A549 (cell line): ENCODE data around the gene RAB1B. TPM values are rescaled to one million over a fixed set of nuclear protein-coding genes. Genes with fewer than 3 reads are reported as not detected.

Experiments used
- ATAC-seq, 2 experiments: fragments of 200-7000 bp in 1 of 2; fragments of >200 bp in 1 of 2; cut with Nextera tagmentation in 1 of 2; cut with Tn5 transposase in 1 of 2; 3 replicates each; pipeline versions ENCODE4 v1.8.0 to v1.9.1; 2018 to 2020; ENCODE audit warnings: mild to moderate bottlenecking in 1 of 2, moderate library complexity in 1 of 2
- CTCF ChIA-PET: fragments of 300-600 bp; sonication (Branson Sonifier 250); formaldehyde crosslinking; extraction: SDS; loops from one replicate; lab custom pipeline; 2021; ENCODE audit warnings: antibody characterized with exemption, inconsistent platforms; lab: Yijun Ruan, JAX
- POLR2A ChIA-PET: fragments of 350-600 bp; formaldehyde crosslinking; extraction: SDS; loops from one replicate; lab custom pipeline; 2021; ENCODE audit warnings: antibody characterized with exemption, inconsistent platforms; lab: Yijun Ruan, JAX
- DNase-seq, 2 experiments: peaks; one replicate each; pipeline versions ENCODE4 v3.0.0 to v3.0.0-alpha.2; 2011 to 2016; ENCODE audit warnings: low read depth in 1 of 2, low spot score in 1 of 2
- FAIRE-seq: peaks from 2 replicates; lab custom pipeline; 2011; peaks lifted over from hg19 to GRCh38; lab: Jason Lieb, UNC
- H3K27ac ChIP-seq, 2 experiments: fragments of >200 bp; sonication (Bioruptor Twin); formaldehyde crosslinking; 3 replicates each; pipeline ENCODE4 v1.5.1; 2016 to 2017
- H3K4me1 ChIP-seq: fragments of >200 bp; sonication (Bioruptor Twin); formaldehyde crosslinking; 3 replicates; pipeline ENCODE4 v1.6.1; 2016
- H3K4me2 ChIP-seq: fragments of >200 bp; sonication (Bioruptor Twin); formaldehyde crosslinking; 3 replicates; pipeline ENCODE4 v1.6.1; 2016
- H3K4me3 ChIP-seq: fragments of >200 bp; sonication (Bioruptor Twin); formaldehyde crosslinking; 3 replicates; pipeline ENCODE4 v1.5.1; 2016
- H3K9me3 ChIP-seq: fragments of >200 bp; sonication (Bioruptor Twin); formaldehyde crosslinking; 3 replicates; pipeline ENCODE4 v1.6.1; 2016
- CEBPB ChIP-seq, 2 experiments: fragments of >200 bp in 1 of 2; sonication (Bioruptor Twin) in 1 of 2; formaldehyde crosslinking in 1 of 2; IDR thresholded peaks; 2 replicates each; pipeline ENCODE4 v1.6.1; 2012 to 2016
- EP300 ChIP-seq, 2 experiments: fragments of >200 bp; sonication (Bioruptor Twin); formaldehyde crosslinking; IDR thresholded peaks; 2 replicates in 1 of 2; 3 replicates in 1 of 2; pipeline ENCODE4 v1.6.1; 2016 to 2017
- FOSB ChIP-seq: fragments of 250-450 bp; sonication (Bioruptor Pico); IDR thresholded peaks from 2 replicates; pipeline ENCODE4 v1.5.0; 2020; ENCODE audit warnings: mild to moderate bottlenecking, moderate library complexity
- GATA3 ChIP-seq: IDR thresholded peaks from 2 replicates; pipeline ENCODE4 v1.6.1; 2012; ENCODE audit warnings: borderline replicate concordance
- HEYL ChIP-seq: fragments of 250-450 bp; sonication (Bioruptor Pico); IDR thresholded peaks from 2 replicates; pipeline ENCODE4 v1.8.0; 2021; ENCODE audit warnings: mild to moderate bottlenecking, moderate library complexity
- JUN ChIP-seq, 2 experiments: fragments of >200 bp; sonication (Bioruptor Twin); formaldehyde crosslinking; IDR thresholded peaks; 2 replicates in 1 of 2; 3 replicates in 1 of 2; pipeline ENCODE4 v1.6.1; 2016 to 2017
- MYC ChIP-seq: IDR thresholded peaks from 2 replicates; pipeline ENCODE4 v1.6.1; 2012; ENCODE audit warnings: mild to moderate bottlenecking, inconsistent platforms, low read length, improper control_type of control experiment, borderline replicate concordance
- NR3C1 ChIP-seq: fragments of >200 bp; sonication (Bioruptor Twin); formaldehyde crosslinking; IDR thresholded peaks from 3 replicates; pipeline ENCODE4 v1.6.1; 2017
- PHF8 ChIP-seq: fragments of 200-600 bp; sonication (generic); IDR thresholded peaks from 2 replicates; pipeline ENCODE4 v1.6.1; 2016; ENCODE audit warnings: low read depth, mild to moderate bottlenecking, antibody characterized with exemption, moderate library complexity, borderline replicate concordance
- POLR2A ChIP-seq: IDR thresholded peaks from 2 replicates; pipeline ENCODE4 v1.6.1; 2012; ENCODE audit warnings: mild to moderate bottlenecking, low read length
- POLR2AphosphoS2 ChIP-seq: conservative IDR thresholded peaks from 2 replicates; pipeline ENCODE4 v1.6.1; 2012; ENCODE audit warnings: low read length, improper control_type of control experiment, inconsistent platforms
- RFX5 ChIP-seq: fragments of 450-650 bp; IDR thresholded peaks from 2 replicates; pipeline ENCODE4 v1.7.1; 2014; ENCODE audit warnings: antibody characterized with exemption, mild to moderate bottlenecking, moderate library complexity
- ZC3H11A ChIP-seq: fragments of 450-650 bp; IDR thresholded peaks from 2 replicates; pipeline ENCODE4 v1.6.1; 2014; ENCODE audit warnings: antibody characterized with exemption, mild to moderate bottlenecking
- ZNF302 ChIP-seq: fragments of 250-450 bp; sonication (Bioruptor Pico); IDR thresholded peaks from 2 replicates; pipeline ENCODE4 v1.9.0; 2021; ENCODE audit warnings: inconsistent platforms, mild to moderate bottlenecking, moderate library complexity
- WGBS: methylation state at CpG from one replicate; pipeline ENCODE4 v1.1.6; 2017; ENCODE audit errors: missing lambda C conversion rate; 5-methylcytosine and 5-hydroxymethylcytosine counted together
- polyA plus RNA-seq, 4 experiments: library from polyadenylated mRNA; depleted of rRNA in 3 of 4; stranded (reverse); fragments of >200 nt; fragmentation: RNase III in 1 of 4; extraction: RNeasy Plus Mini Kit Qiagen cat#74134 plus additional on column Dnase treatment in 1 of 4; gene quantifications; 2 replicates in 3 of 4; 3 replicates in 1 of 4; pipeline ENCODE4 v1.2.3, GENCODE V29; 2011 to 2017
- TF ChIP-seq, protein P1 (sequence below): IDR thresholded peaks from 2 replicates; pipeline ENCODE4 v1.6.1; 2012
- TF ChIP-seq, protein P2 (sequence below): fragments of 200-600 bp; sonication (generic); IDR thresholded peaks from 2 replicates; pipeline ENCODE4 v1.6.1; 2016; ENCODE audit warnings: antibody characterized with exemption, mild to moderate bottlenecking, moderate library complexity
- TF ChIP-seq, protein P3 (sequence below): IDR thresholded peaks from 2 replicates; pipeline ENCODE4 v1.6.1; 2012; ENCODE audit warnings: low read depth, borderline replicate concordance
- TF ChIP-seq, protein P4 (sequence below): IDR thresholded peaks from 2 replicates; pipeline ENCODE4 v1.6.1; 2012
- TF ChIP-seq, protein P5 (sequence below): fragments of 450-650 bp; IDR thresholded peaks from 2 replicates; pipeline ENCODE4 v1.6.1; 2014; ENCODE audit warnings: antibody characterized with exemption
- TF ChIP-seq, protein P6 (sequence below): fragments of >200 bp; sonication (Bioruptor Twin); formaldehyde crosslinking; IDR thresholded peaks from 3 replicates; pipeline ENCODE4 v1.6.1; 2016
- TF ChIP-seq, protein P7 (sequence below): fragments of >200 bp; sonication (Bioruptor Twin); formaldehyde crosslinking; IDR thresholded peaks from 2 replicates; pipeline ENCODE4 v1.6.1; 2016

The RAB1B gene
- polyA plus RNA-seq, 2 of the 4 experiments (the other 2 are of a cell fraction), result 87.8 to 147 TPM

DNA sequence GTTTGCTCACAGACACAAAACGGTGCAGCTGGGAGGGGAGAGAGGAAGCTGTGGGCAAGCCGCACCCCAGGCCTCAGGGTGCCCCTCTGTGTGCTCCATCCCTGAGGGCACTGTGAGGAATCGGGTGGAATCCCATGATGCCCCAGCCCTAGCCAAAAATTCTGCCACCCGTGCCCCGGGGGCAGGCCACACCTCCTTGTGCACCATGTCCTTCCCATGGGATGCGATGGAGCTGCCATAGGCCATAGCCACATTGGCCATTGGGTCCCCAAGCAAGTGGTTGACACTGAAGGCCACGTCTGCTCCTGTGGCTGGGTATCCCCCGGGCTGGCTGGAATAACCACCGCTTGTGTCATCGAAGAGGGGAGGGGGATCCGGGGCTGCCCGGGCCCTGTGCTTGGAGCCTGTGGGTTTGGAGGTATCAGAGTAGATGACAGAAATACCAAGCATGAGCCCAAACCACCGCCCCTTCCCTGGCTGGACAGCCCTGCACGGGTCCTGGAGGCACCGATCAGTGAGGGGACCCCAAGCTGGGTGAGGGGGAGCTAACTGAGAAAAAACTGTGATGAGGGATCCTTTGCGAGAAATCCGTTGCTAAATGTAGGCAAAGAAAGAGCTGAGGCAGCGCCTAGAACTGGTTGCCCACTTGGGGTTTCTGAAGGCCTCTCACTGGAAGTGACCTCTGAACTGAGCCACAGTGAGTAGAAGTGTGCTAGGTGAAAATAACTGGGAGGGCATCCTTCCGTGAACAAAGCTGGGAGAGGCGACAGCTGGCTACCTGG lies 19.6 kb downstream of the RAB1B start:
- peak overlapping the region; percentile 94 to 96 for H3K27ac ChIP-seq
- FAIRE-seq, result no peak
- WGBS, result 53% methylated on average over 16 of the region's 20 CpGs
- no peaks in the 10 kb centered on the region for H3K9me3 ChIP-seq
- TF ChIP-seq GATA3, result no peak
- TF ChIP-seq EP300 (IDR thresholded peaks at IDR 0.05), result no peak
- no peak for TF ChIP-seq RFX5
- TF ChIP-seq HEYL (CRISPR knock-in tag), result no peak
- TF ChIP-seq, protein P1, sequence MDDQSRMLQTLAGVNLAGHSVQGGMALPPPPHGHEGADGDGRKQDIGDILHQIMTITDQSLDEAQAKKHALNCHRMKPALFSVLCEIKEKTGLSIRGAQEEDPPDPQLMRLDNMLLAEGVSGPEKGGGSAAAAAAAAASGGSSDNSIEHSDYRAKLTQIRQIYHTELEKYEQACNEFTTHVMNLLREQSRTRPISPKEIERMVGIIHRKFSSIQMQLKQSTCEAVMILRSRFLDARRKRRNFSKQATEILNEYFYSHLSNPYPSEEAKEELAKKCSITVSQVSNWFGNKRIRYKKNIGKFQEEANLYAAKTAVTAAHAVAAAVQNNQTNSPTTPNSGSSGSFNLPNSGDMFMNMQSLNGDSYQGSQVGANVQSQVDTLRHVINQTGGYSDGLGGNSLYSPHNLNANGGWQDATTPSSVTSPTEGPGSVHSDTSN, result no peak
- TF ChIP-seq, protein P2, sequence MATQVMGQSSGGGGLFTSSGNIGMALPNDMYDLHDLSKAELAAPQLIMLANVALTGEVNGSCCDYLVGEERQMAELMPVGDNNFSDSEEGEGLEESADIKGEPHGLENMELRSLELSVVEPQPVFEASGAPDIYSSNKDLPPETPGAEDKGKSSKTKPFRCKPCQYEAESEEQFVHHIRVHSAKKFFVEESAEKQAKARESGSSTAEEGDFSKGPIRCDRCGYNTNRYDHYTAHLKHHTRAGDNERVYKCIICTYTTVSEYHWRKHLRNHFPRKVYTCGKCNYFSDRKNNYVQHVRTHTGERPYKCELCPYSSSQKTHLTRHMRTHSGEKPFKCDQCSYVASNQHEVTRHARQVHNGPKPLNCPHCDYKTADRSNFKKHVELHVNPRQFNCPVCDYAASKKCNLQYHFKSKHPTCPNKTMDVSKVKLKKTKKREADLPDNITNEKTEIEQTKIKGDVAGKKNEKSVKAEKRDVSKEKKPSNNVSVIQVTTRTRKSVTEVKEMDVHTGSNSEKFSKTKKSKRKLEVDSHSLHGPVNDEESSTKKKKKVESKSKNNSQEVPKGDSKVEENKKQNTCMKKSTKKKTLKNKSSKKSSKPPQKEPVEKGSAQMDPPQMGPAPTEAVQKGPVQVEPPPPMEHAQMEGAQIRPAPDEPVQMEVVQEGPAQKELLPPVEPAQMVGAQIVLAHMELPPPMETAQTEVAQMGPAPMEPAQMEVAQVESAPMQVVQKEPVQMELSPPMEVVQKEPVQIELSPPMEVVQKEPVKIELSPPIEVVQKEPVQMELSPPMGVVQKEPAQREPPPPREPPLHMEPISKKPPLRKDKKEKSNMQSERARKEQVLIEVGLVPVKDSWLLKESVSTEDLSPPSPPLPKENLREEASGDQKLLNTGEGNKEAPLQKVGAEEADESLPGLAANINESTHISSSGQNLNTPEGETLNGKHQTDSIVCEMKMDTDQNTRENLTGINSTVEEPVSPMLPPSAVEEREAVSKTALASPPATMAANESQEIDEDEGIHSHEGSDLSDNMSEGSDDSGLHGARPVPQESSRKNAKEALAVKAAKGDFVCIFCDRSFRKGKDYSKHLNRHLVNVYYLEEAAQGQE, result no peak
- TF ChIP-seq MYC, result no peak
- peak overlapping the region; percentile 86 for H3K4me3 ChIP-seq
- ChIA-PET CTCF (interaction anchor here (1.2 to 8.3 kb wide), 6 partner anchors 9 to 300 kb away, joined by 3 to 63 read pairs (median 4); partner anchors contain the start of gene RIN1), POLR2A (interaction anchor here (1.2 kb wide), 1 partner anchor 48 kb away, joined by 4 read pairs; the partner anchor contains the start of gene RIN1)
- H3K4me2 ChIP-seq, result peak overlapping the region; percentile 99
- H3K4me1 ChIP-seq, result peaks cover 20% of the 10 kb centered on the region
- DNase-seq, result no peak
- peak in 1 of 2 experiments; percentile 0; a peak in 2 of 6 replicates for ATAC-seq

DNA sequence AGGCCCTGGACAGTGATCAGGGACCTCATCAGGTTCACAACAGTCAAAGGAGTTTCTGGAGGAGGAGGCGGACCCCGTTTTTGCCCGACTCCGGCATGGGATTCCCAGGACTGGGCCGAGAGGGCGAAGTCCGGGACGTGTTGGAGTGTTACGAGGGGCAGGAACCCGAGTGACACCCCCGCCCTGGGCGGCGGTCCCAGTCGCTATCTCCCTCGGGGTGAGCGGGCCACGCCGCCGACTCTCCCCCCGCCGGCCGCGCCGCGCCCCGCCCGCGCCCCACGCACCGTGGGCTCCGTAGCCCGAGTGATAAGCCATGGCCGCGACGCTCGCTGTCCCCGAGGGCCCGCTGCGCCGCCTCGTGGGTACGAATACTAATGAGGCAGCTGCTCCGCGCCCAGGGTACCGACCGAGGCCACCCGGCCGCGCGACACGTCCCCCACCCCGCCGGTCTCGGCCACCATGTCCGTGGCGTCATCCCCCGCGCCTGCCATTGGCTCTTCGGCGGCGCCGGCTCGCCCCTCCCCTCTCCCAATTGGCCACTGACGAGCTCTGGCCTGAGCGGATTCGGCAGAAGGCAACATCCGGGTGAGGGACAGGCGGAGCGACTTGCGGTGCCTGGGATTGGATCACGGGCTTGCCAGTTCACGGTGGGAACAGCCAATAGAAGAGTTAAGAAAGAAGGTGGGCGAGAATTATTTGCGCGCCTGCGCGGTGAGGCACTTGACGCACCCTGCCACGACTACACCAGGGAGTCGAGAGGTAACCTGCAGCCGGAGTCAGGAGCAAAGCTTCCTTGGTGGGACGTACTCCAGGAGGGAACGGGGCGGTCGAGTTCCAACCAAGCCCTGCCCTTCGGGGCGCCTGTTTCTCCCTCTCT lies 20.5 kb downstream of the RAB1B start, which contains the start of gene YIF1A:
YIF1A (minus strand) TSS at position 473 of the 877 bp plus-strand sequence; CDS start at position 315, 158 bp downstream.
- FAIRE-seq (peak; percentile 99), ATAC-seq (peak; percentile 78 to 94), DNase-seq (peak; percentile 99 to 100)
- Histone ChIP-seq H3K4me1 (peaks cover 20% of the 10 kb centered on the region), H3K9me3 (no peaks in the 10 kb centered on the region), H3K27ac (peak within 1 kb of the TSS; percentile 94 to 96), H3K4me2 (peak within 1 kb of the TSS; percentile 99), H3K4me3 (peak within 1 kb of the TSS; percentile 86)
- TF ChIP-seq, protein P1, result peak; percentile 87
- no peak for TF ChIP-seq ZC3H11A
- TF ChIP-seq, protein P3, sequence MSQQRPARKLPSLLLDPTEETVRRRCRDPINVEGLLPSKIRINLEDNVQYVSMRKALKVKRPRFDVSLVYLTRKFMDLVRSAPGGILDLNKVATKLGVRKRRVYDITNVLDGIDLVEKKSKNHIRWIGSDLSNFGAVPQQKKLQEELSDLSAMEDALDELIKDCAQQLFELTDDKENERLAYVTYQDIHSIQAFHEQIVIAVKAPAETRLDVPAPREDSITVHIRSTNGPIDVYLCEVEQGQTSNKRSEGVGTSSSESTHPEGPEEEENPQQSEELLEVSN, result 0 out of 2 replicates have a peak, but pooled peaks have one; percentile 32
- TF ChIP-seq, protein P4, sequence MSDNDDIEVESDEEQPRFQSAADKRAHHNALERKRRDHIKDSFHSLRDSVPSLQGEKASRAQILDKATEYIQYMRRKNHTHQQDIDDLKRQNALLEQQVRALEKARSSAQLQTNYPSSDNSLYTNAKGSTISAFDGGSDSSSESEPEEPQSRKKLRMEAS, result peak; percentile 77
- TF ChIP-seq CEBPB (IDR thresholded peaks at IDR 0.05), result no peak
- TF ChIP-seq FOSB (CRISPR knock-in tag), result no peak
- no peak for TF ChIP-seq ZNF302 (CRISPR knock-in tag)
- TF ChIP-seq, protein P5, sequence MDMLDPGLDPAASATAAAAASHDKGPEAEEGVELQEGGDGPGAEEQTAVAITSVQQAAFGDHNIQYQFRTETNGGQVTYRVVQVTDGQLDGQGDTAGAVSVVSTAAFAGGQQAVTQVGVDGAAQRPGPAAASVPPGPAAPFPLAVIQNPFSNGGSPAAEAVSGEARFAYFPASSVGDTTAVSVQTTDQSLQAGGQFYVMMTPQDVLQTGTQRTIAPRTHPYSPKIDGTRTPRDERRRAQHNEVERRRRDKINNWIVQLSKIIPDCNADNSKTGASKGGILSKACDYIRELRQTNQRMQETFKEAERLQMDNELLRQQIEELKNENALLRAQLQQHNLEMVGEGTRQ, result peak; percentile 24; the same call in 1 of the 2 replicates
- TF ChIP-seq RFX5, result peak; percentile 69; the same call in 1 of the 2 replicates
- TF ChIP-seq POLR2A, result peak; percentile 92
- TF ChIP-seq NR3C1, result no peak
- TF ChIP-seq MYC, result peak; percentile 44; the same call in 1 of the 2 replicates
- peak; percentile 53 to 93 for TF ChIP-seq JUN (IDR thresholded peaks at IDR 0.05)
- TF ChIP-seq, protein P6, sequence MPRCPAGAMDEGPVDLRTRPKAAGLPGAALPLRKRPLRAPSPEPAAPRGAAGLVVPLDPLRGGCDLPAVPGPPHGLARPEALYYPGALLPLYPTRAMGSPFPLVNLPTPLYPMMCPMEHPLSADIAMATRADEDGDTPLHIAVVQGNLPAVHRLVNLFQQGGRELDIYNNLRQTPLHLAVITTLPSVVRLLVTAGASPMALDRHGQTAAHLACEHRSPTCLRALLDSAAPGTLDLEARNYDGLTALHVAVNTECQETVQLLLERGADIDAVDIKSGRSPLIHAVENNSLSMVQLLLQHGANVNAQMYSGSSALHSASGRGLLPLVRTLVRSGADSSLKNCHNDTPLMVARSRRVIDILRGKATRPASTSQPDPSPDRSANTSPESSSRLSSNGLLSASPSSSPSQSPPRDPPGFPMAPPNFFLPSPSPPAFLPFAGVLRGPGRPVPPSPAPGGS, result peak; percentile 41; the same call in 1 of the 3 replicates
- TF ChIP-seq POLR2AphosphoS2, result no peak
- 0 out of 2 replicates have a peak, but pooled peaks have one; percentile 18 for TF ChIP-seq GATA3
- TF ChIP-seq, protein P7, sequence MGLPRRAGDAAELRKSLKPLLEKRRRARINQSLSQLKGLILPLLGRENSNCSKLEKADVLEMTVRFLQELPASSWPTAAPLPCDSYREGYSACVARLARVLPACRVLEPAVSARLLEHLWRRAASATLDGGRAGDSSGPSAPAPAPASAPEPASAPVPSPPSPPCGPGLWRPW, result no peak
- TF ChIP-seq PHF8, result peak; percentile 98
- whole genome bisulfite sequencing, result 1% methylated on average over 47 of the region's 87 CpGs
- POLR2A ChIA-PET, result interaction anchor here (0.5 to 1.5 kb wide), 9 partner anchors 8 to 235 kb away, joined by 3 to 10 read pairs (median 4); partner anchors contain the start of genes BRMS1, NPAS4 and RIN1
- CTCF ChIA-PET, result interaction anchor here (0.6 to 8.3 kb wide), 11 partner anchors 8 to 300 kb away, joined by 3 to 63 read pairs (median 3); partner anchors contain the start of gene RIN1
